G401 (cell line): ENCODE data around the gene TBC1D8. TPM values are rescaled to one million over a fixed set of nuclear protein-coding genes. Genes with fewer than 3 reads are reported as not detected.

Experiments
- DNase-seq: peaks from one replicate; pipeline ENCODE4 v3.0.0-alpha.2; 2015; ENCODE audit warnings: low spot score
- in situ Hi-C: cut with HindIII; loops from 2 replicates; pipeline ENCODE4 v1.10.0; 2016; ENCODE audit warnings: low sequenced_read_pairs, mixed read lengths
- total RNA-seq: library from RNA; depleted of rRNA; stranded (reverse); fragments of >200 nt; shearing (Covaris generic); gene quantifications from 2 replicates; pipeline ENCODE4 v1.2.3, GENCODE V29; 2014

The TBC1D8 gene
- total RNA-seq, 1 experiment from 2014 or later, result 5.8 TPM

- DNase-seq, result no peak
- in situ Hi-C loops, result no loop called here
These were observed 175.7 kb downstream of the TBC1D8 start for GRCh38 chr2:100975521-100975785.

GRCh38 chr2:100974712-100975520 lies 176.3 kb downstream of the TBC1D8 start:
- DNase-seq, result no peak
- in situ Hi-C loops, result no loop called here

GRCh38 chr2:100972452-100972851 lies 178.7 kb downstream of the TBC1D8 start:
- DNase-seq, result no peak
- in situ Hi-C loops, result no loop called here

GRCh38 chr2:100971221-100971620 lies 180.0 kb downstream of the TBC1D8 start:
- in situ Hi-C loops, result no loop called here
- no peak for DNase-seq

GRCh38 chr2:100969998-100970397 lies 181.2 kb downstream of the TBC1D8 start:
- DNase-seq, result no peak
- in situ Hi-C loops, result no loop called here

GRCh38 chr2:100968146-100969145 lies 182.7 kb downstream of the TBC1D8 start:
- no peak for DNase-seq
- in situ Hi-C loops, result no loop called here

- DNase-seq, result no peak
- in situ Hi-C loops, result no loop called here
These were observed 183.5 kb downstream of the TBC1D8 start for GRCh38 chr2:100967716-100968115.

GRCh38 chr2:100965596-100965995 lies 185.6 kb downstream of the TBC1D8 start:
- no peak for DNase-seq
- in situ Hi-C loops, result no loop called here

- in situ Hi-C loops, result no loop called here
- DNase-seq, result no peak
These were observed 186.5 kb downstream of the TBC1D8 start for GRCh38 chr2:100964681-100965169.

GRCh38 chr2:100964222-100964621 lies 187.0 kb downstream of the TBC1D8 start:
- DNase-seq, result no peak
- in situ Hi-C loops, result no loop called here

- in situ Hi-C loops, result no loop called here
- DNase-seq, result no peak
These were observed 188.2 kb downstream of the TBC1D8 start for GRCh38 chr2:100963026-100963375.

GRCh38 chr2:100962366-100963025 lies 188.7 kb downstream of the TBC1D8 start:
- DNase-seq, result no peak
- in situ Hi-C loops, result no loop called here

GRCh38 chr2:100960688-100961087 lies 190.5 kb downstream of the TBC1D8 start:
- in situ Hi-C loops, result no loop called here

GRCh38 chr2:100959225-100959880 lies 191.8 kb downstream of the TBC1D8 start:
- in situ Hi-C loops, result no loop called here
- peak; percentile 35 for DNase-seq

More at GRCh38 chr2:100960688-100961087, 190.5 kb downstream of the TBC1D8 start:
- DNase-seq, result no peak

- in situ Hi-C loops, result no loop called here
- peak; percentile 49 for DNase-seq
These were observed 193.1 kb downstream of the TBC1D8 start for GRCh38 chr2:100957996-100958653.
